Measurements from ENCODE around the gene FYCO1.

DNA sequence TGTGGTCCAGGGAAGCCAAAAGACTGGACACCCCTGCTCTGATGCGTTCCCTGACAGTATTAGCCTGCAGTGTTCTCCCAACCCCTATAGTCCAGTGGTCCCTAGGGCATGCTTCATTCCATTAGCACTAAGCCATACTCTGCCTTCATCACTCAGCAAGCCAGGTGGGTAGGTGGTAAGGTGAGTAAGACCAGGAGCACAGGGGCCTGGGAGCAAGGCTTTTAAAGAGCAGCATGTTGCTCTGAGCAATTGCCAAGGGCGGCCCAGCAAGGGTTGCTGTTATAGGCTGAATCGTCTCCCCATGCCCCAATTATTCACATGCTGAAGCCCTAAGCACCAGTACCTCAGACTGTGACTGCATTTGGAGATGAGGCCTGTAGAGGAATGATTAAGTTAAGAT lies 41.3 kb downstream of the FYCO1 start:
- no peak for TF ChIP-seq POLR2A (IDR thresholded peaks at IDR 0.05)
- TF ChIP-seq, protein P1, sequence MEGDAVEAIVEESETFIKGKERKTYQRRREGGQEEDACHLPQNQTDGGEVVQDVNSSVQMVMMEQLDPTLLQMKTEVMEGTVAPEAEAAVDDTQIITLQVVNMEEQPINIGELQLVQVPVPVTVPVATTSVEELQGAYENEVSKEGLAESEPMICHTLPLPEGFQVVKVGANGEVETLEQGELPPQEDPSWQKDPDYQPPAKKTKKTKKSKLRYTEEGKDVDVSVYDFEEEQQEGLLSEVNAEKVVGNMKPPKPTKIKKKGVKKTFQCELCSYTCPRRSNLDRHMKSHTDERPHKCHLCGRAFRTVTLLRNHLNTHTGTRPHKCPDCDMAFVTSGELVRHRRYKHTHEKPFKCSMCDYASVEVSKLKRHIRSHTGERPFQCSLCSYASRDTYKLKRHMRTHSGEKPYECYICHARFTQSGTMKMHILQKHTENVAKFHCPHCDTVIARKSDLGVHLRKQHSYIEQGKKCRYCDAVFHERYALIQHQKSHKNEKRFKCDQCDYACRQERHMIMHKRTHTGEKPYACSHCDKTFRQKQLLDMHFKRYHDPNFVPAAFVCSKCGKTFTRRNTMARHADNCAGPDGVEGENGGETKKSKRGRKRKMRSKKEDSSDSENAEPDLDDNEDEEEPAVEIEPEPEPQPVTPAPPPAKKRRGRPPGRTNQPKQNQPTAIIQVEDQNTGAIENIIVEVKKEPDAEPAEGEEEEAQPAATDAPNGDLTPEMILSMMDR (IDR thresholded peaks at IDR 0.05): no peak

All from Peyer's patch (tissue), 4 donors.